GM23338 (cell line): ENCODE results near the gene SOHLH1. TPM values are rescaled to one million over a fixed set of nuclear protein-coding genes. Genes with fewer than 3 reads are reported as not detected.

Source experiments
- ATAC-seq: fragments of 200-7000 bp; cut with Tn5 transposase; 3 replicates; pipeline ENCODE4 v1.9.1; 2020
- DNase-seq: peaks from one replicate; pipeline ENCODE4 v3.0.0-alpha.2; 2015; ENCODE audit warnings: low spot score
- H2AFZ ChIP-seq: fragments of 200-600 bp; sonication (generic); 2 replicates; pipeline ENCODE4 v1.8.0; 2016; ENCODE audit warnings: antibody characterized with exemption, mild to moderate bottlenecking, moderate library complexity
- H3F3A ChIP-seq: fragments of 200-600 bp; sonication (generic); replicated peaks from 2 replicates; pipeline ENCODE4 v1.8.0; 2017; ENCODE audit warnings: antibody characterized with exemption, mixed run types, low read depth
- H3K27ac ChIP-seq: fragments of 200-600 bp; sonication (generic); 2 replicates; pipeline ENCODE4 v1.6.1; 2016; ENCODE audit warnings: low read depth
- H3K27me3 ChIP-seq: fragments of 200-600 bp; sonication (generic); 2 replicates; pipeline ENCODE4 v1.8.0; 2016; ENCODE audit warnings: mild to moderate bottlenecking, mixed run types, moderate library complexity; ENCODE audit not compliant: insufficient read depth
- H3K36me3 ChIP-seq: fragments of 200-600 bp; sonication (generic); 2 replicates; pipeline ENCODE4 v1.8.0; 2016; ENCODE audit warnings: mild to moderate bottlenecking; ENCODE audit not compliant: insufficient read depth
- H3K4me1 ChIP-seq: fragments of 200-600 bp; sonication (generic); 2 replicates; pipeline ENCODE4 v1.8.0; 2016; ENCODE audit warnings: mild to moderate bottlenecking, moderate library complexity; ENCODE audit not compliant: insufficient read depth
- H3K4me2 ChIP-seq: fragments of 200-600 bp; sonication (generic); 2 replicates; pipeline ENCODE4 v1.7.1; 2017; ENCODE audit warnings: mixed run types
- H3K4me3 ChIP-seq: fragments of 200-600 bp; sonication (generic); 2 replicates; pipeline ENCODE4 v1.6.1; 2016; ENCODE audit warnings: mixed run types
- H3K79me2 ChIP-seq: fragments of 200-600 bp; sonication (generic); replicated peaks from 2 replicates; pipeline ENCODE4 v1.8.0; 2017; ENCODE audit warnings: mild to moderate bottlenecking; ENCODE audit not compliant: insufficient read depth
- H3K9me2 ChIP-seq: fragments of 200-600 bp; sonication (generic); 2 replicates; pipeline ENCODE4 v1.8.0; 2017; ENCODE audit not compliant: insufficient read depth
- H4K20me1 ChIP-seq: fragments of 200-600 bp; sonication (generic); replicated peaks from 2 replicates; pipeline ENCODE4 v1.8.0; 2017; ENCODE audit warnings: mild to moderate bottlenecking; ENCODE audit not compliant: insufficient read depth
- H3K27ac Mint-ChIP-seq: 2 replicates; pipeline ENCODE4 v1.8.0; 2020; ENCODE audit warnings: inconsistent platforms, mild to moderate bottlenecking, moderate library complexity, mixed read lengths
- H3K27me3 Mint-ChIP-seq: 3 replicates; pipeline ENCODE4 v1.8.0; 2022; ENCODE audit warnings: low read depth, mild to moderate bottlenecking, moderate library complexity, mixed read lengths, inconsistent platforms; ENCODE audit not compliant: insufficient read depth, poor library complexity
- H3K36me3 Mint-ChIP-seq: 3 replicates; pipeline ENCODE4 v1.8.0; 2021; ENCODE audit warnings: low read depth, mild to moderate bottlenecking, inconsistent platforms, moderate library complexity, mixed read lengths
- H3K4me1 Mint-ChIP-seq: 3 replicates; pipeline ENCODE4 v1.8.0; 2020; ENCODE audit warnings: mild to moderate bottlenecking, inconsistent platforms, mixed read lengths
- H3K4me3 Mint-ChIP-seq: 3 replicates; pipeline ENCODE4 v1.8.0; 2021; ENCODE audit warnings: moderate library complexity, mild to moderate bottlenecking, inconsistent platforms, mixed read lengths
- H3K9me3 Mint-ChIP-seq: 3 replicates; pipeline ENCODE4 v1.8.0; 2020; ENCODE audit warnings: moderate library complexity, mild to moderate bottlenecking, inconsistent platforms, mixed read lengths
- CREB1 ChIP-seq: fragments of 250-450 bp; sonication (Bioruptor Pico); IDR thresholded peaks from 2 replicates; pipeline ENCODE4 v1.5.0; 2020; ENCODE audit warnings: low read depth, mild to moderate bottlenecking, moderate library complexity
- EZH2 ChIP-seq: fragments of 200-600 bp; sonication (generic); IDR thresholded peaks from one replicate; pipeline ENCODE4 v1.8.0; 2017; ENCODE audit warnings: antibody characterized with exemption, mild to moderate bottlenecking, low read depth; ENCODE audit not compliant: unreplicated experiment
- JUNB ChIP-seq: IDR thresholded peaks from one replicate; pipeline ENCODE4 v1.6.1; 2016; ENCODE audit warnings: antibody characterized with exemption; ENCODE audit not compliant: unreplicated experiment
- POLR2AphosphoS5 ChIP-seq: IDR thresholded peaks from 2 replicates; pipeline ENCODE4 v1.6.1; 2016; ENCODE audit warnings: antibody characterized with exemption, low read depth
- STAT1 ChIP-seq: IDR thresholded peaks from one replicate; pipeline ENCODE4 v1.6.1; 2016; ENCODE audit warnings: antibody characterized with exemption; ENCODE audit not compliant: unreplicated experiment
- ZNF114 ChIP-seq: fragments of 250-450 bp; sonication (Bioruptor Pico); IDR thresholded peaks from 2 replicates; pipeline ENCODE4 v1.5.0; 2020; ENCODE audit warnings: mild to moderate bottlenecking, moderate library complexity
- ZNF331 ChIP-seq: fragments of 250-450 bp; sonication (Bioruptor Pico); IDR thresholded peaks from 2 replicates; pipeline ENCODE4 v1.5.0; 2020; ENCODE audit warnings: low read depth, mild to moderate bottlenecking, moderate library complexity
- polyA plus RNA-seq: library from polyadenylated mRNA; unstranded; fragments of >200 nt; fragmentation: Nextera tagmentation; extraction: Ambion mirVana; gene quantifications from 2 replicates; pipeline ENCODE4 v1.2.1, GENCODE V29; 2016
- total RNA-seq: library from RNA; depleted of rRNA; stranded (reverse); fragments of >200 nt; shearing (Covaris generic); gene quantifications from 2 replicates; pipeline ENCODE4 v1.2.3, GENCODE V29; 2014; rRNA removed
- TF ChIP-seq, protein P1 (sequence below): IDR thresholded peaks from 2 replicates; pipeline ENCODE4 v1.6.1; 2016; ENCODE audit warnings: antibody characterized with exemption
- TF ChIP-seq, protein P2 (sequence below): IDR thresholded peaks from one replicate; pipeline ENCODE4 v1.6.1; 2018; ENCODE audit warnings: antibody characterized with exemption; ENCODE audit not compliant: unreplicated experiment

SOHLH1 gene
- total and polyA plus RNA-seq, 2 experiments from 2014 or later = 0.21 TPM; not detected in 1

DNA sequence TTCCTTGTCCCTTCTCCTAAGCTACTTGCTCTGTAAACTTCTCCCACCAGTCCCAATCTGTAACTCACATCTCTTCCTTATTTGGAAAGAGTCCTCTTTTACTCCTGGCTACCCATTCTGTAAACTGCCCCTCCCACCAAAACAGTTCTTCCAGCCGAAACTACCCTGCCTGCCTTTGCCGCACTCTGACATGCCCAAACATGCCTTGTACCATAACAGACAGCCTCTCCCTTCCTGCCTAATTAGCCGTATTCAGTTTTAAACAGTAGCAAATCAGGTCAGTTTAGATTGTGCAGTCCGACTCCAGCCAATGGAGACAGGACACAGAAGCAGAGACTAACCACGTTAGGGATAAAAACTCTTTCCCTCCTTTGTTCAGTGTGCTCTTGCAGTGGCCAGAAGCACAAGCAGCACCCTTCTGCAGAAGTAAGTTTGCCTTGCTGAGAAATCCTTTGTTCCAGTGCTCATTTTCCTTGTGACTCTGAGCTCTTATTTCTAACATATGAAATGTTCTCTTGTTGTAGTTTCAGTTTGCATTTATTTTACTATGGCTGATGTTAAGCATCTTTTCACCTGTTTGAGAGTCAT is 54.6 kb downstream of the SOHLH1 start:
- H3K27me3 Mint-ChIP-seq = peaks cover 8% of the 10 kb centered on the region
- Histone ChIP-seq H3K27ac (no peak overlapping the region), H4K20me1 (no peaks in the 10 kb centered on the region), H3K4me2 (no peak overlapping the region), H3K4me3 (no peak overlapping the region), H3K36me3 (peaks cover 5% of the 10 kb centered on the region; the same call in 1 of the 2 replicates), H3K9me2 (no peaks in the 10 kb centered on the region), H3K27me3 (no peaks in the 10 kb centered on the region), H2AFZ (no peak overlapping the region), H3K79me2 (no peaks in the 10 kb centered on the region), H3F3A (no peaks in the 10 kb centered on the region), H3K4me1 (no peaks in the 10 kb centered on the region)
- TF ChIP-seq CREB1 (no peak), POLR2AphosphoS5 (no peak), ZNF331 (no peak), STAT1 (no peak), EZH2 (no peak), JUNB (no peak), ZNF114 (no peak)
- TF ChIP-seq, protein P1, sequence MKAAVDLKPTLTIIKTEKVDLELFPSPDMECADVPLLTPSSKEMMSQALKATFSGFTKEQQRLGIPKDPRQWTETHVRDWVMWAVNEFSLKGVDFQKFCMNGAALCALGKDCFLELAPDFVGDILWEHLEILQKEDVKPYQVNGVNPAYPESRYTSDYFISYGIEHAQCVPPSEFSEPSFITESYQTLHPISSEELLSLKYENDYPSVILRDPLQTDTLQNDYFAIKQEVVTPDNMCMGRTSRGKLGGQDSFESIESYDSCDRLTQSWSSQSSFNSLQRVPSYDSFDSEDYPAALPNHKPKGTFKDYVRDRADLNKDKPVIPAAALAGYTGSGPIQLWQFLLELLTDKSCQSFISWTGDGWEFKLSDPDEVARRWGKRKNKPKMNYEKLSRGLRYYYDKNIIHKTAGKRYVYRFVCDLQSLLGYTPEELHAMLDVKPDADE = no peak
- TF ChIP-seq, protein P2, sequence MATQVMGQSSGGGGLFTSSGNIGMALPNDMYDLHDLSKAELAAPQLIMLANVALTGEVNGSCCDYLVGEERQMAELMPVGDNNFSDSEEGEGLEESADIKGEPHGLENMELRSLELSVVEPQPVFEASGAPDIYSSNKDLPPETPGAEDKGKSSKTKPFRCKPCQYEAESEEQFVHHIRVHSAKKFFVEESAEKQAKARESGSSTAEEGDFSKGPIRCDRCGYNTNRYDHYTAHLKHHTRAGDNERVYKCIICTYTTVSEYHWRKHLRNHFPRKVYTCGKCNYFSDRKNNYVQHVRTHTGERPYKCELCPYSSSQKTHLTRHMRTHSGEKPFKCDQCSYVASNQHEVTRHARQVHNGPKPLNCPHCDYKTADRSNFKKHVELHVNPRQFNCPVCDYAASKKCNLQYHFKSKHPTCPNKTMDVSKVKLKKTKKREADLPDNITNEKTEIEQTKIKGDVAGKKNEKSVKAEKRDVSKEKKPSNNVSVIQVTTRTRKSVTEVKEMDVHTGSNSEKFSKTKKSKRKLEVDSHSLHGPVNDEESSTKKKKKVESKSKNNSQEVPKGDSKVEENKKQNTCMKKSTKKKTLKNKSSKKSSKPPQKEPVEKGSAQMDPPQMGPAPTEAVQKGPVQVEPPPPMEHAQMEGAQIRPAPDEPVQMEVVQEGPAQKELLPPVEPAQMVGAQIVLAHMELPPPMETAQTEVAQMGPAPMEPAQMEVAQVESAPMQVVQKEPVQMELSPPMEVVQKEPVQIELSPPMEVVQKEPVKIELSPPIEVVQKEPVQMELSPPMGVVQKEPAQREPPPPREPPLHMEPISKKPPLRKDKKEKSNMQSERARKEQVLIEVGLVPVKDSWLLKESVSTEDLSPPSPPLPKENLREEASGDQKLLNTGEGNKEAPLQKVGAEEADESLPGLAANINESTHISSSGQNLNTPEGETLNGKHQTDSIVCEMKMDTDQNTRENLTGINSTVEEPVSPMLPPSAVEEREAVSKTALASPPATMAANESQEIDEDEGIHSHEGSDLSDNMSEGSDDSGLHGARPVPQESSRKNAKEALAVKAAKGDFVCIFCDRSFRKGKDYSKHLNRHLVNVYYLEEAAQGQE = no peak
- peaks cover 63% of the 10 kb centered on the region for H3K36me3 Mint-ChIP-seq
- peaks cover 91% of the 10 kb centered on the region for H3K9me3 Mint-ChIP-seq
- DNase-seq = no peak
- H3K4me3 Mint-ChIP-seq = no peak overlapping the region
- H3K4me1 Mint-ChIP-seq = peaks cover 3% of the 10 kb centered on the region; the same call in 1 of the 3 replicates
- no peak for ATAC-seq
- no peak overlapping the region for H3K27ac Mint-ChIP-seq

Other genes with a start within 250 kb of the SOHLH1 start
- 44.4 and 49.8 TPM in 2 replicates for gene PPP1R26, start 219.7 kb downstream of the SOHLH1 start, total RNA-seq
- gene PPP1R26, start 219.7 kb downstream of the SOHLH1 start, polyA plus RNA-seq = 10.7 and 11.4 TPM in 2 replicates
- 96.5 and 116 TPM in 2 replicates for gene MRPS2, start 198.8 kb downstream of the SOHLH1 start, total RNA-seq
- 83.2 and 86.6 TPM in 2 replicates for gene MRPS2, start 198.8 kb downstream of the SOHLH1 start, polyA plus RNA-seq
- not detected in 2 replicates for gene LCN1, start 178.0 kb downstream of the SOHLH1 start, total RNA-seq
- gene LCN1, start 178.0 kb downstream of the SOHLH1 start, polyA plus RNA-seq = 0.27 TPM in 1 of 2 replicates, not detected in the other
- not detected in 2 replicates for gene OBP2A, start 153.4 kb downstream of the SOHLH1 start, total RNA-seq
- gene OBP2A, start 153.4 kb downstream of the SOHLH1 start, polyA plus RNA-seq = not detected in 2 replicates
- gene PAEP, start 137.7 kb downstream of the SOHLH1 start, total RNA-seq = not detected in 2 replicates
- not detected in 2 replicates for gene PAEP, start 137.7 kb downstream of the SOHLH1 start, polyA plus RNA-seq
- not detected in 2 replicates for gene GLT6D1, start 59.9 kb downstream of the SOHLH1 start, total RNA-seq
- not detected in 2 replicates for gene GLT6D1, start 59.9 kb downstream of the SOHLH1 start, polyA plus RNA-seq
- not detected in 2 replicates for gene LCN9, start 36.2 kb downstream of the SOHLH1 start, total RNA-seq
- not detected in 2 replicates for gene LCN9, start 36.2 kb downstream of the SOHLH1 start, polyA plus RNA-seq
- 0.12 and 0.28 TPM in 2 replicates for gene KCNT1, start 2.7 kb upstream of the SOHLH1 start, total RNA-seq
- gene KCNT1, start 2.7 kb upstream of the SOHLH1 start, polyA plus RNA-seq = 0.05 TPM in 2 replicates
- 57.6 and 75.4 TPM in 2 replicates for gene CAMSAP1, start 208.1 kb upstream of the SOHLH1 start, total RNA-seq
- gene CAMSAP1, start 208.1 kb upstream of the SOHLH1 start, polyA plus RNA-seq = 6.9 and 8.2 TPM in 2 replicates